HFFc6 (cell line): ENCODE measurements around the gene KCTD11. TPM values are rescaled to one million over a fixed set of nuclear protein-coding genes. Genes with fewer than 3 reads are reported as not detected.
A peak's percentile ranks its signal among the peaks of the same experiment; 100 is the strongest.

Source experiments
- DNase-seq: peaks from one replicate; pipeline ENCODE4 v3.0.0-alpha.2; 2018
- H3K27ac Mint-ChIP-seq: 2 replicates; pipeline ENCODE4 v1.8.0; 2020; ENCODE audit warnings: mild to moderate bottlenecking, mixed read lengths
- H3K27me3 Mint-ChIP-seq: 2 replicates; pipeline ENCODE4 v1.8.0; 2021; ENCODE audit warnings: mild to moderate bottlenecking, moderate library complexity, mixed read lengths; ENCODE audit not compliant: insufficient read depth
- H3K36me3 Mint-ChIP-seq: 2 replicates; pipeline ENCODE4 v1.8.0; 2021; ENCODE audit warnings: low read depth, mixed read lengths
- H3K4me1 Mint-ChIP-seq: 2 replicates; pipeline ENCODE4 v1.8.0; 2020; ENCODE audit warnings: low read depth, mixed read lengths
- H3K4me3 Mint-ChIP-seq: 2 replicates; pipeline ENCODE4 v1.8.0; 2020; ENCODE audit warnings: mild to moderate bottlenecking, moderate library complexity, mixed read lengths
- H3K9me3 Mint-ChIP-seq: 2 replicates; pipeline ENCODE4 v1.8.0; 2020; ENCODE audit warnings: mild to moderate bottlenecking, mixed read lengths
- total RNA-seq, 6 experiments: library from RNA; stranded (reverse); fragmentation: NEBNext Ultra II Directional; extraction: Animal tissue kit (Norgen Biotek cat#: 25700); gene quantifications; 2 replicates in 1 of 6; 3 replicates in 5 of 6; pipeline ENCODE4 v1.2.3, GENCODE V29; 2021
- TF ChIP-seq, protein P1 (sequence below): fragments of 200-600 bp; sonication (generic); IDR thresholded peaks from 2 replicates; pipeline ENCODE4 v1.5.0; 2021; ENCODE audit warnings: antibody characterized with exemption, mild to moderate bottlenecking

The KCTD11 gene
- total RNA-seq, 6 experiments from 2014 or later, result 11.2 to 14.5 (median 12.6) TPM

DNA sequence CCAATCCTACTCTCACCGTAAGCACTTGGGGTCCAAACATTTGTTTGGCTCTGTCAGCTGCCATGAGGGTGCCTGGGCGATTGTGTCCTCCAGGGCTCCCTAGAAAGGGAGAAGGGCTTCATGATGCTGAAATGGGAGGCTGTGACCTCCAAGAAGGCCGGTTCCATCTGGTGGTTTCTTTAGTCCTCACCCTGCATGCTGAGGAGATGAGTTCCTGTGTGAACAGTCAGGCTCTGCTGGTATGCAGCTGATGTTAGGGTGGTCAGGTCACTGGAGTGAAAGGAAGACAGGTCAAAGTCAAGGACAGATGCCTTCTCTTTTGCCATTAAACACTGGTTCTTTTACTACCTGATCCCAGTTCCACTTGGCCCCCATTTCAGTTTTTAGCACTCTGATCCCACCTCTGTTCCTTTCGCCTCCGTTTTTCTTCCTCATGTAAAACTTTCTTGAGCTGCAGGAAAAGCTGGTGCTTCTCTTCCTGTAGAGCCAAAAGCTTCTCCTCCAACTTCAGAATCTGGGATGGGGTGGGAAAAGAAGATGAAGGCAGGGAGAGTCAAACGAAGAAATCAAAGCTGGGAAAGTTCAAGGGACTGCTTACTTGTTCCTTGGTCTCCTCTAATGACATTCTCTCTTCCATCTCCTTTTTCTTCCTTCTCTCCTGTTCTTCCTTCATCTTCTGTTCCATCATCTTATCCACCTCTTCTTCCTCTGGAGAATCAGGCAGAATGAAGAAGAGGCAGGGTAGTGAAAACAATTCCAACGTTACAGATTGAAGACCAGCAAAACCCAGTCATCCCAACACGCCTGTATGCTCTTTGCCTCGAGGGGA is 37.9 kb upstream of the KCTD11 start:
- Mint-ChIP-seq H3K4me3 (peak overlapping the region; percentile 87), H3K27me3 (peaks cover 21% of the 10 kb centered on the region), H3K27ac (peak overlapping the region; percentile 78), H3K4me1 (peaks cover 59% of the 10 kb centered on the region), H3K9me3 (no peaks in the 10 kb centered on the region), H3K36me3 (peaks cover 60% of the 10 kb centered on the region)
- TF ChIP-seq, protein P1, sequence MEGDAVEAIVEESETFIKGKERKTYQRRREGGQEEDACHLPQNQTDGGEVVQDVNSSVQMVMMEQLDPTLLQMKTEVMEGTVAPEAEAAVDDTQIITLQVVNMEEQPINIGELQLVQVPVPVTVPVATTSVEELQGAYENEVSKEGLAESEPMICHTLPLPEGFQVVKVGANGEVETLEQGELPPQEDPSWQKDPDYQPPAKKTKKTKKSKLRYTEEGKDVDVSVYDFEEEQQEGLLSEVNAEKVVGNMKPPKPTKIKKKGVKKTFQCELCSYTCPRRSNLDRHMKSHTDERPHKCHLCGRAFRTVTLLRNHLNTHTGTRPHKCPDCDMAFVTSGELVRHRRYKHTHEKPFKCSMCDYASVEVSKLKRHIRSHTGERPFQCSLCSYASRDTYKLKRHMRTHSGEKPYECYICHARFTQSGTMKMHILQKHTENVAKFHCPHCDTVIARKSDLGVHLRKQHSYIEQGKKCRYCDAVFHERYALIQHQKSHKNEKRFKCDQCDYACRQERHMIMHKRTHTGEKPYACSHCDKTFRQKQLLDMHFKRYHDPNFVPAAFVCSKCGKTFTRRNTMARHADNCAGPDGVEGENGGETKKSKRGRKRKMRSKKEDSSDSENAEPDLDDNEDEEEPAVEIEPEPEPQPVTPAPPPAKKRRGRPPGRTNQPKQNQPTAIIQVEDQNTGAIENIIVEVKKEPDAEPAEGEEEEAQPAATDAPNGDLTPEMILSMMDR, result no peak
- DNase-seq, result peak; percentile 62

DNA sequence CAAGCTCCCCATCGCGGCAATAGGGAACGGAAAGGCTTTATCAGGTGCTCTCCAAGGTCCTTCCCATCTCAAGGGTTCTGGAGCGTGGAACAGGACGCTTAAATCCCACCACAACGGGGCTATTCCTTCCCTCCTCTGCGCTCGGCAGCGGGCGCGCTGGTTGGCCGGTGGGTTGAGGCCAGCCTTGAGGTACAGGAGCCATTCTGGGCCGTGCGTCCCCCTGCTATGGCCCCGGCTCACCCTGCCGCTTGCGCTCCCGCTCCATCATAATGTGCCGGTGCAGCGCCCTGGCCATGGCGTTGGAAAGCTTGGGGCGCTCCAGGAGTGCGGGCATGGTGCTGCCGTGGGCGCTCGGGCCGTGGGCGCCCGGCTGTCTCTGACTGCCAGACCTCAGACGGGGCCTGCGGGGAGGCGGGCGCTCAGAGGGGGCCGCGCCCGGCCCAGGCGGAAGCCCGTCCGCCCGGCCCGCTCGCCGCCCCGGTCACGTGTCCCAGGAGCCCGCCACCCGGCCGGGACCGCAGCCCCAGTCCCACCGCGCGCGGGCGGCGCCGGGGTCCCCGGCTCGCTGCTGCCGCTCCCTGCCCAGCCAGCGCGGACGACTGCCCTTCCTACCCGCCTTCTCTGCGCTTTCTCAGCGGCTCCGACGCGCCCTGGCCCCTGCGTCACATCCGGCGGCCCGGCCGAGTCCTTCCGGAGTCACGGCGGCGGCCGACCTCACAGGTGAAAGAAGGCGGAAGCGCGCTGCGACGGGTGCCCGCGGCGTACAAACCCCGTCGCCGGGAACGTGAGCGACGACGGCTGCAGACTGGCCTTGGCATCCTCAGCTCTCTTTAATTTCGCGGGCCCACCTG is 37.0 kb upstream of the KCTD11 start, which contains the start of gene GPS2:
Gene GPS2, minus strand, starts transcription at position 642 of the 851 bp plus-strand sequence. Its CDS starts 308 bp downstream, at position 334.
- H3K4me1 Mint-ChIP-seq, result peaks cover 50% of the 10 kb centered on the region
- peak; percentile 69 for DNase-seq
- peaks cover 21% of the 10 kb centered on the region for H3K27me3 Mint-ChIP-seq
- TF ChIP-seq, protein P1, result no peak
- H3K9me3 Mint-ChIP-seq, result no peaks in the 10 kb centered on the region
- H3K36me3 Mint-ChIP-seq, result peaks cover 52% of the 10 kb centered on the region
- H3K4me3 Mint-ChIP-seq, result peak within 1 kb of the TSS; percentile 87
- peak within 1 kb of the TSS; percentile 78 for H3K27ac Mint-ChIP-seq

DNA sequence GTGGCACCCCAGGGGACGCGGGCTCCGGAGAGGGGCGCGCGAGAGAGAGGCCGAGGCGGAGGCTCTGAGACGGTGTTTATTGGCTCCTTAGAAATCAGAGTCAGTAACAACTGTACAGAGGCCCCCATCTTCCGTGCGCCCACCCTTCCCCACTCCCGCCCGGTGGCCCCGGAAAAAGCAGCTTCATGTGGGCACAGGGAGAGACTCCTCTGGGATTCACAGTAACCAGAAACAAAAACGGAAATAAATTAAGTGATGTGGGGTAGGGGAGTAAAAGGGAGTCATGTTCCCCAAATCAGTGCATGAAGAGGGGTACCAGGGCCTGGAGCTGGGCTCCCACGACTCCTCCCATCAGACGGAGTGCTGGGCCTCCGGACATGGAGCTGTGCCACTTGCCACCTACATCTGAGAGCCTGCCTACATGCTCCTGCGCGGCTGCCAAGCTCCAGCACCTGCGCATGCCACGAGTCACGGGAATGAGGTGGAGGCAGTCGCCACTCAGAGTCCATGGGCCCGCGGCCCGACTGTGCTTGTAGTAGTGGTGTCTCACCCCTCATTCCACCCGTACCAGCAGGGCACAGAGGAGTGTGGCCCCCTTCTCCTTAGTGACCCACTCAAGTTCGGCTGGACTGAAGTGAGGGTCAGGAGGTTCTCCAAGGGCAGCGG is 36.3 kb upstream of the KCTD11 start:
- Mint-ChIP-seq H3K4me3 (peak overlapping the region; percentile 87), H3K9me3 (no peaks in the 10 kb centered on the region), H3K27me3 (peaks cover 17% of the 10 kb centered on the region)

DNA sequence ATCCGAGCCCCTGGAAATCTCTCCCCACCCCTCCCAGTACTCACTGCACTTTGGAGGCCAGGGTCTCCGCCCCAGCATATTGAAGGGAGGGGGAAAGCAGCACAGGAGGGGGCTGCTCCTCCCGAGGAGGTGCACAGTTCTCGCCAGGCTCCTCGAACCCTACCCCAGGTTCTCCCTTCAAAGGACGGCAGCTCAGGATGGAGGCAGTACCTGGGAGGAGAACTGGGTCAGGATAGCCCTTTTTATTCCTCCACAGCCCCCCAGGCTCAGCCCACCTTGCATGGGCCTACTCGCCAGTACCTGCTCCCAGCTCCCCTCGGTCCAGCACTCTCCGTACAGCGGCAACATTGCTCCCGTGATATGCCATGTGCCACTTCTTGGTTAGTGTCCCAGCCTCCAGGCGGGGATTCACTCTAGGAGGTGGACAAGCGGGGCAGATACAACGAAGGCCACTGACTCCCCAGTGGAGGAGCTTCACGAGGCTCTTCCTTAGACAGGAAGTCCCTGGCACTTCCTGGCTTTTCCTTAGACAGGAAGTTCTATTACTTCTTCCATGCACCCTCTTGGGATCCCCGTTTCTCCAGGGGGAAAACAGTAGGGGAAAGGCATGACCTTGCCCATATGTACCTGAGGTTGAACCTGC is 34.7 kb upstream of the KCTD11 start:
- no peak overlapping the region for H3K27ac Mint-ChIP-seq
- peaks cover 17% of the 10 kb centered on the region for H3K27me3 Mint-ChIP-seq
- TF ChIP-seq, protein P1, result no peak
- no peaks in the 10 kb centered on the region for H3K9me3 Mint-ChIP-seq
- H3K4me3 Mint-ChIP-seq, result no peak overlapping the region
- peaks cover 30% of the 10 kb centered on the region for H3K4me1 Mint-ChIP-seq
- peaks cover 42% of the 10 kb centered on the region for H3K36me3 Mint-ChIP-seq
- DNase-seq, result no peak

More for the DNA sequence above, 36.3 kb upstream of the KCTD11 start:
- H3K36me3 Mint-ChIP-seq, result peaks cover 45% of the 10 kb centered on the region
- H3K4me1 Mint-ChIP-seq, result peaks cover 43% of the 10 kb centered on the region
- DNase-seq, result no peak
- TF ChIP-seq, protein P1, result no peak
- H3K27ac Mint-ChIP-seq, result peak overlapping the region; percentile 74
